SK-N-SH (cell line): ENCODE data around the gene FKBP5.

Source experiments
- EP300 ChIP-seq, 2 experiments: IDR thresholded peaks; 2 replicates each; pipeline versions ENCODE4 v1.4.0 to v1.6.1; 2012; ENCODE audit warnings: borderline replicate concordance in 1 of 2, low read depth in 1 of 2, low read length in 1 of 2
- FOXJ3 ChIP-seq: sonication (generic); formaldehyde crosslinking; IDR thresholded peaks from 2 replicates; pipeline ENCODE4 v1.5.1; 2020; ENCODE audit warnings: mild to moderate bottlenecking, missing genetic modification reagents
- NFIC ChIP-seq: IDR thresholded peaks from 2 replicates; pipeline ENCODE4 v1.4.0; 2012; ENCODE audit warnings: borderline replicate concordance
- RCOR1 ChIP-seq: fragments of 150-350 bp; IDR thresholded peaks from 2 replicates; pipeline ENCODE4 v1.6.1; 2017; ENCODE audit warnings: antibody characterized with exemption, low read length
- RXRA ChIP-seq: IDR thresholded peaks from 2 replicates; pipeline ENCODE4 v1.4.0; 2012; ENCODE audit warnings: low read depth, mild to moderate bottlenecking, borderline replicate concordance
- TAF1 ChIP-seq: IDR thresholded peaks from 2 replicates; pipeline ENCODE4 v1.6.1; 2012; ENCODE audit warnings: low read depth, mild to moderate bottlenecking, low read length, moderate library complexity, borderline replicate concordance
- YY1 ChIP-seq: IDR thresholded peaks from 2 replicates; pipeline ENCODE4 v1.4.0; 2012; ENCODE audit warnings: low read depth, mild to moderate bottlenecking
- TF ChIP-seq, protein P1 (sequence below): fragments of 200-600 bp; sonication (generic); IDR thresholded peaks from 2 replicates; pipeline ENCODE4 v1.6.1; 2017; ENCODE audit warnings: antibody characterized with exemption, mild to moderate bottlenecking, moderate library complexity

DNA sequence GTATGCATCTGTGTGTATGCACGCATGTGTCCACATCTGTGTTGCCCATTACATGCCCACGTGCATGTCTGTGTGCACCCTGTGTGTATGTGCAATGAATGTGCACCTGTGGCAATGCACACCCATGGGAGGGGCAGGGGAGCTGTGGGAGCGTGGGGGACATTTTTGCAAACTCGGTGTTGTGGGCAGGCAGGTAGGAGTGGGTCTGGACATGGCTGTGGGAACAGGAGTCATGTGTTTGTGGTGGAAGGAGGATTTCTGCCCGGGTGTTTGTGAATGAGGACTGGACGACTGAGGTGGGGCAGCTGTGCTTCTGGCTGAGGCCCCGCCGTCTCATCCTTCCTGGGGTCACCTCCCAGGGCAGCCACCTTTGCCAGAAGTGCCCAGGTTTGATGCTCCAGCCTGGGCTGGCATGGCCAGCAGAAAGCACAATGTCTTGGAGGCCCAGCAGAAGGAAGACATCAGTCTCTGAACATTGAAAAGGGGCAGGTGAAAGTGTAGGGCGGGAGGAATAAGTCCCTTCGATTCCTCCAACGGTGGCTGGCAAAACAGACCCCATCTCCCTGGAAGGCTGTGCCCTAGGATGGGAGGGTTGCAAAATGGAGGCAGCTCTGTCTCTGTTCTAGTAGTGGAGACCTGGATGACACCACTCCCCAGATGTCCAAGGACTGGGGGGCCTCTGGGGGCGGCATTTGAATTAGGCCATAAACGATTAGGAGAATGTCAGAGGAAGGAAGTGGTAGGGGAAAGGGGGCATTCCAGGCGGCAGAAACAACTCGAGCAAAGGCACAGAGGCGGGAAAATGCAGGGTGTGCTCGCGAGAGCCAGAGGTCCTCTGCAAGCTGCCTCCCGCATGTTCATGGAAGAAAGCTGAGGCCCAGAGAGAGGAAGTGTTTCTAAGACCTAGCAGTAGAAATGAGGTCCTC, 29.0 kb upstream of the FKBP5 start:
- TF ChIP-seq TAF1: no peak
- TF ChIP-seq RXRA: no peak
- no peak for TF ChIP-seq EP300 (IDR thresholded peaks at IDR 0.05; ENCODE audit: borderline replicate concordance in 1 of 2, low read depth in 1 of 2, low read length in 1 of 2)
- no peak for TF ChIP-seq FOXJ3 (CRISPR knock-in tag)
- TF ChIP-seq, protein P1, sequence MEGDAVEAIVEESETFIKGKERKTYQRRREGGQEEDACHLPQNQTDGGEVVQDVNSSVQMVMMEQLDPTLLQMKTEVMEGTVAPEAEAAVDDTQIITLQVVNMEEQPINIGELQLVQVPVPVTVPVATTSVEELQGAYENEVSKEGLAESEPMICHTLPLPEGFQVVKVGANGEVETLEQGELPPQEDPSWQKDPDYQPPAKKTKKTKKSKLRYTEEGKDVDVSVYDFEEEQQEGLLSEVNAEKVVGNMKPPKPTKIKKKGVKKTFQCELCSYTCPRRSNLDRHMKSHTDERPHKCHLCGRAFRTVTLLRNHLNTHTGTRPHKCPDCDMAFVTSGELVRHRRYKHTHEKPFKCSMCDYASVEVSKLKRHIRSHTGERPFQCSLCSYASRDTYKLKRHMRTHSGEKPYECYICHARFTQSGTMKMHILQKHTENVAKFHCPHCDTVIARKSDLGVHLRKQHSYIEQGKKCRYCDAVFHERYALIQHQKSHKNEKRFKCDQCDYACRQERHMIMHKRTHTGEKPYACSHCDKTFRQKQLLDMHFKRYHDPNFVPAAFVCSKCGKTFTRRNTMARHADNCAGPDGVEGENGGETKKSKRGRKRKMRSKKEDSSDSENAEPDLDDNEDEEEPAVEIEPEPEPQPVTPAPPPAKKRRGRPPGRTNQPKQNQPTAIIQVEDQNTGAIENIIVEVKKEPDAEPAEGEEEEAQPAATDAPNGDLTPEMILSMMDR: no peak
- TF ChIP-seq YY1: no peak
- TF ChIP-seq RCOR1: no peak
- no peak for TF ChIP-seq NFIC
